HG02938 (cell line): ENCODE results near the gene GBP2.
"Not testable (repeated sequence)": the region's sequence is repeated elsewhere in the genome, so short reads cannot be mapped to it uniquely, and the experiment has no call there.

Experiments used
- ATAC-seq: cut with Tn5 transposase; IDR thresholded peaks from one replicate; pipeline ENCODE4 v1.9.1; 2021; ENCODE audit warnings: mild to moderate bottlenecking, moderate library complexity; ENCODE audit not compliant: unreplicated experiment

The GBP2 gene

GRCh38 chr1:89125913-89126580, at the start of gene GBP2:
Gene GBP2, minus strand, starts transcription at chr1:89126114. Its CDS starts 4,148 bp downstream, at chr1:89121966.
- ATAC-seq, result peak; percentile 73

GRCh38 chr1:89174491-89174890, 48.6 kb upstream of the GBP2 start:
- no peak for ATAC-seq

- no peak for ATAC-seq
Measured at GRCh38 chr1:89172468-89173143, 46.7 kb upstream of the GBP2 start.

- peak; percentile 73 for ATAC-seq
Measured at GRCh38 chr1:89171067-89171438, 45.1 kb upstream of the GBP2 start.

GRCh38 chr1:89170170-89171066, 44.5 kb upstream of the GBP2 start:
- ATAC-seq, result peak; percentile 43

GRCh38 chr1:89169166-89169565, 43.3 kb upstream of the GBP2 start:
- no peak for ATAC-seq

GRCh38 chr1:89167590-89168230, 41.8 kb upstream of the GBP2 start:
- no peak for ATAC-seq

GRCh38 chr1:89166705-89167104, 40.8 kb upstream of the GBP2 start:
- ATAC-seq, result no peak

- ATAC-seq, result no peak
Measured at GRCh38 chr1:89165811-89166210, 39.9 kb upstream of the GBP2 start.

- no peak for ATAC-seq
Measured at GRCh38 chr1:89151047-89151446, 25.1 kb upstream of the GBP2 start.

GRCh38 chr1:89149976-89150375, 24.1 kb upstream of the GBP2 start:
- no peak for ATAC-seq

- no peak for ATAC-seq
Measured at GRCh38 chr1:89149229-89149628, 23.3 kb upstream of the GBP2 start.

- no peak for ATAC-seq
Measured at GRCh38 chr1:89147678-89148658, 22.1 kb upstream of the GBP2 start.

GRCh38 chr1:89146721-89147120, 20.8 kb upstream of the GBP2 start:
- ATAC-seq, result no peak

- no peak for ATAC-seq
Measured at GRCh38 chr1:89143484-89143883, 17.6 kb upstream of the GBP2 start.

GRCh38 chr1:89142160-89142559, 16.2 kb upstream of the GBP2 start:
- no peak for ATAC-seq

- no peak for ATAC-seq
Measured at GRCh38 chr1:89133747-89134146, 7.8 kb upstream of the GBP2 start.

GRCh38 chr1:89130716-89131115, 4.8 kb upstream of the GBP2 start:
- ATAC-seq, result no peak

GRCh38 chr1:89129911-89130310, 4.0 kb upstream of the GBP2 start:
- ATAC-seq, result no peak

- not testable (repeated sequence) for ATAC-seq
Measured at GRCh38 chr1:89128003-89128458, 2.1 kb upstream of the GBP2 start.
